ENCODE measurements around the gene WNT5A.

Gene WNT5A

DNA sequence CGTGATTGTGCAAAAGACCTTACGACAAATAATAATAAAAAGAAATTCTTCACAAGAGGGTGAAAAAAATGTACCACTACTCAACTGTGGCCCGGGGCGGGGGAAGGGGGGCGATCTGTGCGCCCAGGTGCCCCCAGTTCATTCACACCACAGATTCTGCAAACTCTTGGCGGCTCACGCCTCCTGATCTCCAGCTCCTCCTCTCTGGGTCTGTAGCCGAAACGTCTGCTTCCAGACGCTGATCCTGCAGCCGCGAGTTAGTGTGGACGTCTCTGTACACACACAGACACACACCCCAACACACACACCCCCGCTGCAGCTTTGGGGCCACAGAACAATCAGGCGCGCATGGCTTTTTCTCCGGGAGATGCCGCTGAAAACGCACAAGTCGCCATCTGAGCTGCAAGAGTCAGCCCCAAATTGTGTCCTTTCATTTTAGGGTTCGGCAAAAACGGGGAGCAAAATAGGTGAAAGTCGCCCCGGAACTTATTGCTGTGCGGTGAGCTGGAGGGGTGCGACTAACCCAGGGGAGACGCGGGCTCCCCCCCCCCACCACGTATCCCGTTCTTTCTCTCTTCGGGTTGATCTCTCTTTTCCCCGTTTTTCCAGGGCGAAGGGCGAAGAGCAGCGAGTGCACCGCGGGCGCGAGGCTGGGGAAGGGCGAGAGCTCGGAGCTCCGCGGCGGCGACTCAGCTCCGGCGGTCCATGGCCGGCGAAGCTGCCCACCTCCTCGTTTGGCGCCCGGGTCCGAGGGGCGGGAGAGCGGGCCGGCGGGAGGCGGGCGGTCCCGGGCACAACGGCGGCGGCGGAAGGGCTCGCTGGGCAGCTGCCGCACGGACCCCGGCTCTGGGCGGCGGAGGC lies 505 bp upstream of the WNT5A start:
- H3K9ac ChIP-seq (ENCODE audit: low read length), result peak overlapping the region; percentile 54; the same call in 1 of the 2 replicates
- no peak overlapping the region for H2AFZ ChIP-seq (ENCODE audit: low read length)
- H3F3A ChIP-seq (ENCODE audit: insufficient read depth, low read length), result no peaks in the 10 kb centered on the region
- H3K4me2 ChIP-seq (ENCODE audit: low read length), result peak overlapping the region; percentile 79
- no peaks in the 10 kb centered on the region for H3K27me3 ChIP-seq (ENCODE audit: insufficient read depth, low read length)
- H3K9me2 ChIP-seq (ENCODE audit: low read depth, low read length), result no peaks in the 10 kb centered on the region
- H3K4me3 ChIP-seq (ENCODE audit: low read depth, low read length, poor library complexity, severe bottlenecking), result peak overlapping the region; percentile 68
- H3K9me3 ChIP-seq (ENCODE audit: low read length), result no peaks in the 10 kb centered on the region
- no peaks in the 10 kb centered on the region for H4K20me1 ChIP-seq (ENCODE audit: insufficient read depth, low read length)
- H3K36me3 ChIP-seq (ENCODE audit: insufficient read depth, low read length), result no peaks in the 10 kb centered on the region
- no peak for TF ChIP-seq EZH2 (IDR thresholded peaks at IDR 0.05; ENCODE audit: borderline replicate concordance, low read length)
- TF ChIP-seq, protein P1, sequence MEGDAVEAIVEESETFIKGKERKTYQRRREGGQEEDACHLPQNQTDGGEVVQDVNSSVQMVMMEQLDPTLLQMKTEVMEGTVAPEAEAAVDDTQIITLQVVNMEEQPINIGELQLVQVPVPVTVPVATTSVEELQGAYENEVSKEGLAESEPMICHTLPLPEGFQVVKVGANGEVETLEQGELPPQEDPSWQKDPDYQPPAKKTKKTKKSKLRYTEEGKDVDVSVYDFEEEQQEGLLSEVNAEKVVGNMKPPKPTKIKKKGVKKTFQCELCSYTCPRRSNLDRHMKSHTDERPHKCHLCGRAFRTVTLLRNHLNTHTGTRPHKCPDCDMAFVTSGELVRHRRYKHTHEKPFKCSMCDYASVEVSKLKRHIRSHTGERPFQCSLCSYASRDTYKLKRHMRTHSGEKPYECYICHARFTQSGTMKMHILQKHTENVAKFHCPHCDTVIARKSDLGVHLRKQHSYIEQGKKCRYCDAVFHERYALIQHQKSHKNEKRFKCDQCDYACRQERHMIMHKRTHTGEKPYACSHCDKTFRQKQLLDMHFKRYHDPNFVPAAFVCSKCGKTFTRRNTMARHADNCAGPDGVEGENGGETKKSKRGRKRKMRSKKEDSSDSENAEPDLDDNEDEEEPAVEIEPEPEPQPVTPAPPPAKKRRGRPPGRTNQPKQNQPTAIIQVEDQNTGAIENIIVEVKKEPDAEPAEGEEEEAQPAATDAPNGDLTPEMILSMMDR (IDR thresholded peaks at IDR 0.05; ENCODE audit: low read length), result no peak
- H3K4me1 ChIP-seq (ENCODE audit: insufficient read depth, low read length, severe bottlenecking), result peaks cover 23% of the 10 kb centered on the region
- H3K27ac ChIP-seq (ENCODE audit: low read depth, low read length, poor library complexity, severe bottlenecking), result peak overlapping the region; percentile 76
- H3K79me2 ChIP-seq (ENCODE audit: insufficient read depth, low read length), result no peaks in the 10 kb centered on the region

DNA sequence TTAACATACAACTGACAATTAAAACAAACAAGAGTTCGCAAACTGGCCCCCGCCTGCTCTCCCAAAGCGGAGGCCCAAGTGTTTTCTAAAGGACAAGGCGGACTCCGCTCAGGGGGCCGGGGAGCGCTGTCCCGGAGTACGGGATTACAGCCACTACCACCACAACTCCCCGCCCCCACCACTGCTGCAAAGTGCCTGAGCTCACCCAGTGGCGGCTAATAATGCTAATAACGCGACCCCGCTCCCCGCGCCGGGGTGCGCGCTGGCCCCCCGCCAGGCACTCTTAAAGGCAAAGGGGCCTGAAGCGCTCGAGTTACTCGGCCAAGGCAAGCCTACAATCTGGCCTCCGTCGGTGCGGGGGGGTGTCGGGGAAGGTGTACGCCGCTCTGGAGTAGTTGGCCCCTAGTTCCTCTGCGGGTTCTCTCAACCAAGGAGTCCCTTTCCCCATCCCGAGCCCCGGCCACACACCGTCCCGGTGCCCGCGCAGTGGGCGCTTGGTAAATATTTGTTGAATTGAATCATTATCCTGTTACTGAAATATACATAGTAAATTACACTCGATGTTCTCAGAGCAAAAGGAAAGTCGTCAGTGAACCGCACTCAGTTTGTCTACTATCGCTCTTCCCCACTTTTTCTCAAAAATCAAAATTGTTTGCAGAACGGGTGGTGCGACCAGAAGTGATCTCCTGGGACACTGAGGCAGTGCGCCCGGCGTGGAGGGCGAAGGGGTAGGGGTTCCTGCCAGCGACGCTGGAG lies 827 bp downstream of the WNT5A start:
- no peaks in the 10 kb centered on the region for H3K27me3 ChIP-seq (ENCODE audit: insufficient read depth, low read length)
- TF ChIP-seq, protein P1 (IDR thresholded peaks at IDR 0.05; ENCODE audit: low read length), result no peak
- no peak for TF ChIP-seq EZH2 (IDR thresholded peaks at IDR 0.05; ENCODE audit: borderline replicate concordance, low read length)
- peak overlapping the region; percentile 68 for H3K4me3 ChIP-seq (ENCODE audit: low read depth, low read length, poor library complexity, severe bottlenecking)
- H3K36me3 ChIP-seq (ENCODE audit: insufficient read depth, low read length), result no peaks in the 10 kb centered on the region
- no peaks in the 10 kb centered on the region for H3K9me2 ChIP-seq (ENCODE audit: low read depth, low read length)
- no peaks in the 10 kb centered on the region for H3F3A ChIP-seq (ENCODE audit: insufficient read depth, low read length)
- peaks cover 29% of the 10 kb centered on the region for H3K4me1 ChIP-seq (ENCODE audit: insufficient read depth, low read length, severe bottlenecking)
- H2AFZ ChIP-seq (ENCODE audit: low read length), result no peak overlapping the region
- H4K20me1 ChIP-seq (ENCODE audit: insufficient read depth, low read length), result no peaks in the 10 kb centered on the region
- H3K9ac ChIP-seq (ENCODE audit: low read length), result peak overlapping the region; percentile 54; the same call in 1 of the 2 replicates
- peak overlapping the region; percentile 79 for H3K4me2 ChIP-seq (ENCODE audit: low read length)
- no peaks in the 10 kb centered on the region for H3K79me2 ChIP-seq (ENCODE audit: insufficient read depth, low read length)
- peak overlapping the region; percentile 76 for H3K27ac ChIP-seq (ENCODE audit: low read depth, low read length, poor library complexity, severe bottlenecking)
- H3K9me3 ChIP-seq (ENCODE audit: low read length), result no peaks in the 10 kb centered on the region

DNA sequence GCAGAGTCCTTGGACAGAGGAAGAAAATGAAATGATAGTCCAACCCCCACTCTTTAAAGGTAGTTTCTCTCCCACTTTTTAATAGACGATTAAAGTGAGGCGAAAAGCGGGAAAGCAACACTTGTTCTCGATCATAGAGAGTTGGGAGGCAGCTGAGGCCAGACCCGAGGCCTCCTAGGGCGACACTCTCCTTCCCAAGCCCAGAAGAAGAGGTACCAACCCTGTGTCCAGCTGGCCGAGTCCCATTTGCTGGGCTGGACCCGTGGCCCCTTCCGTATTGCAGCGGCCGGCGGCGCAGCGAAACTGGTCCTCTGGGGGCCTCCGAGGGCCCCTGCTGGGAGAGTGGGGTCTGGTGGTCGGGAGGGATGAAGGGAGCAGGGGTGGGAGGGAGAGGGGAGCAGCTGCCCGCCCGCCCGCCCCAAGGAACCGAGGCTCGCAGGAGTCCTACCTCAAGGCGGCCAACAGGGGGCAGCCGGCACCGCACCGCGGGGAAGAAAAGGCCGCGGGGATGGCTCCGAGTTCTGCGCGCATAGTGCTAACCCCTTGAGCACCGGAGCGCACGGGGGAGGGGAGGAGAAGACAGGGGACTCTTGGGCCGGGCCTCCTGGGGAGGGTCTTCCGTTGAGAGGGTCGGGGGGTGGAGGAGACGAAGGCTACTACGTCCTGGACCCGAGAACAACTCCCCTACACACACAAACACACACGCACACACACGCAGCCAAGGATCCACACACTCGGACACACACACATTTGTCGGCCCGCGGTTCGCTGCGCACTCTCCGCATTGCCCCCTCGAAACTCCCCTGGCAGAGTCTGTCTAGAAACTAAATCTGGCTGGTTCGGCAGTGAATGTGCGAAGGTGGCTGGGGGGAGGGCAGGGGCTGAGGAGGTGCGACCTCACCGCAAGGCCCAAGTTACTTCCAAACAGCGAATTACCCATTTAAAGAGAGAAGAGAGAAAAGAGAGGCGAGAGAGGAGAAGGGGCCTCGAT lies 2.0 kb downstream of the WNT5A start:
- peak overlapping the region; percentile 68 for H3K4me3 ChIP-seq (ENCODE audit: low read depth, low read length, poor library complexity, severe bottlenecking)
- no peak overlapping the region for H2AFZ ChIP-seq (ENCODE audit: low read length)
- H3K79me2 ChIP-seq (ENCODE audit: insufficient read depth, low read length), result no peaks in the 10 kb centered on the region
- no peaks in the 10 kb centered on the region for H3K9me3 ChIP-seq (ENCODE audit: low read length)
- H4K20me1 ChIP-seq (ENCODE audit: insufficient read depth, low read length), result no peaks in the 10 kb centered on the region
- H3K36me3 ChIP-seq (ENCODE audit: insufficient read depth, low read length), result no peaks in the 10 kb centered on the region; the same call in 1 of the 2 replicates
- H3K9me2 ChIP-seq (ENCODE audit: low read depth, low read length), result no peaks in the 10 kb centered on the region
- peaks cover 29% of the 10 kb centered on the region for H3K4me1 ChIP-seq (ENCODE audit: insufficient read depth, low read length, severe bottlenecking)
- H3K4me2 ChIP-seq (ENCODE audit: low read length), result peak overlapping the region; percentile 79
- H3K9ac ChIP-seq (ENCODE audit: low read length), result peak overlapping the region; percentile 54; the same call in 1 of the 2 replicates
- H3K27ac ChIP-seq (ENCODE audit: low read depth, low read length, poor library complexity, severe bottlenecking), result peak overlapping the region; percentile 76
- TF ChIP-seq EZH2 (IDR thresholded peaks at IDR 0.05; ENCODE audit: borderline replicate concordance, low read length), result no peak
- TF ChIP-seq, protein P1 (IDR thresholded peaks at IDR 0.05; ENCODE audit: low read length), result peak; percentile 35
- no peaks in the 10 kb centered on the region for H3F3A ChIP-seq (ENCODE audit: insufficient read depth, low read length)
- no peaks in the 10 kb centered on the region for H3K27me3 ChIP-seq (ENCODE audit: insufficient read depth, low read length)

Measured in OCI-LY1 (cell line).